Upper lobe of left lung (tissue), 6 donors: Measurements from ENCODE around the gene PAK2. TPM values are rescaled to one million over a fixed set of nuclear protein-coding genes. Genes with fewer than 3 reads are reported as not detected.
A peak's percentile ranks its signal among the peaks of the same experiment; 100 is the strongest.

Experiments used
- ATAC-seq, 2 donors: fragments of 200-7000 bp; cut with Tn5 transposase; one replicate each; pipeline ENCODE4 v1.9.1; 2022; ENCODE audit warnings: mild to moderate bottlenecking in 2 of 2, moderate library complexity in 2 of 2; ENCODE audit not compliant: low FRiP score in 2 of 2
- DNase-seq, 2 donors: peaks; one replicate each; pipeline ENCODE4 v3.0.0-alpha.2; 2019 to 2020
- H3K27ac ChIP-seq, 4 donors: fragments of 200-600 bp; sonication (generic); one replicate each; pipeline ENCODE4 v1.5.1; 2016 to 2019
- H3K27me3 ChIP-seq, 4 donors: fragments of 200-600 bp; sonication (generic); one replicate each; pipeline ENCODE4 v1.5.1; 2017 to 2019
- H3K36me3 ChIP-seq, 4 donors: fragments of 200-600 bp; sonication (generic); one replicate each; pipeline ENCODE4 v1.5.1; 2016 to 2019
- H3K4me1 ChIP-seq, 4 donors: fragments of 200-600 bp; sonication (generic); one replicate each; pipeline ENCODE4 v1.5.1; 2018 to 2019
- H3K4me3 ChIP-seq, 4 donors: fragments of 200-600 bp; sonication (generic); one replicate each; pipeline ENCODE4 v1.5.1; 2017 to 2019; ENCODE audit warnings: mild to moderate bottlenecking in 2 of 4, moderate library complexity in 1 of 4
- H3K9me3 ChIP-seq, 4 donors: fragments of 200-600 bp; sonication (generic); one replicate each; pipeline ENCODE4 v1.5.1; 2018 to 2019
- CTCF ChIP-seq, 6 experiments: fragments of 450-650 bp in 4 of 6; fragments of 200-600 bp in 2 of 6; sonication (generic) in 2 of 6; IDR thresholded peaks; one replicate each; pipeline ENCODE4 v1.5.1; 2016 to 2019; ENCODE audit warnings: antibody characterized with exemption in 6 of 6
- EP300 ChIP-seq, 4 donors: sonication (generic); formaldehyde crosslinking; IDR thresholded peaks; one replicate each; pipeline ENCODE4 v1.5.1; 2017; ENCODE audit warnings: antibody characterized with exemption in 4 of 4, control low read depth in 2 of 4
- POLR2A ChIP-seq, 4 donors: fragments of 450-650 bp; IDR thresholded peaks; one replicate each; pipeline ENCODE4 v1.5.1; 2016 to 2017; ENCODE audit warnings: antibody characterized with exemption in 4 of 4, mild to moderate bottlenecking in 2 of 4
- POLR2AphosphoS5 ChIP-seq, 2 donors: sonication (generic); formaldehyde crosslinking; IDR thresholded peaks; one replicate each; pipeline ENCODE4 v1.5.1; 2017; ENCODE audit warnings: antibody characterized with exemption in 2 of 2
- WGBS, 2 donors: methylation state at CpG; one replicate each; pipeline ENCODE4 v1.1.5; 2017 to 2018; 5-methylcytosine and 5-hydroxymethylcytosine counted together
- total RNA-seq, 6 donors: library from RNA; depleted of rRNA in 4 of 6; stranded (reverse); fragments of >200 nt in 4 of 6; gene quantifications; one replicate each; pipeline versions ENCODE4 v1.1.0 to v1.2.1, GENCODE V29; 2016 to 2021
- donor health status: DM: no; HTN: no; CAD: no; lungs with moderate emphysema.
- donor health status: DM: no; HTN: yes; CAD: no; lungs with severe emphysema.

Gene PAK2
- total RNA-seq, 6 donors from 2014 or later, result 24.7 to 82.2 (median 60.1) TPM

- ATAC-seq (no peak), DNase-seq (no peak)
- no peak overlapping the region for H3K4me3 ChIP-seq
- H3K36me3 ChIP-seq, result peaks cover 0 to 9% (median 3%) of the 10 kb centered on the region in 4 donors
- no peaks in the 10 kb centered on the region for H3K27me3 ChIP-seq
- H3K9me3 ChIP-seq, result no peaks in the 10 kb centered on the region
- TF ChIP-seq POLR2AphosphoS5 (IDR thresholded peaks at IDR 0.05) (no peak), POLR2A (IDR thresholded peaks at IDR 0.05) (no peak), CTCF (IDR thresholded peaks at IDR 0.05) (no peak), EP300 (IDR thresholded peaks at IDR 0.05) (no peak)
- H3K27ac ChIP-seq, result no peak overlapping the region
- no peaks in the 10 kb centered on the region for H3K4me1 ChIP-seq
These were observed 25.8 kb downstream of the PAK2 start for GRCh38 chr3:196765454-196765853.

GRCh38 chr3:196771067-196771466 lies 31.4 kb downstream of the PAK2 start:
- DNase-seq (no peak), ATAC-seq (no peak)
- TF ChIP-seq CTCF (IDR thresholded peaks at IDR 0.05) (no peak), POLR2A (IDR thresholded peaks at IDR 0.05) (no peak), EP300 (IDR thresholded peaks at IDR 0.05) (no peak), POLR2AphosphoS5 (IDR thresholded peaks at IDR 0.05) (no peak)
- no peak overlapping the region for H3K27ac ChIP-seq
- WGBS, 2 donors, result 93% methylated on average over 1 of the region's 1 CpG
- H3K27me3 ChIP-seq, result no peaks in the 10 kb centered on the region
- H3K4me1 ChIP-seq, result peaks cover 9 to 23% (median 16%) of the 10 kb centered on the region in 4 donors
- no peaks in the 10 kb centered on the region for H3K9me3 ChIP-seq
- peaks cover 0 to 9% (median 3%) of the 10 kb centered on the region in 4 donors for H3K36me3 ChIP-seq
- H3K4me3 ChIP-seq, result no peak overlapping the region

GRCh38 chr3:196772102-196772501 lies 32.4 kb downstream of the PAK2 start:
- TF ChIP-seq EP300 (IDR thresholded peaks at IDR 0.05), result no peak
- no peak for TF ChIP-seq CTCF (IDR thresholded peaks at IDR 0.05)
- no peak for TF ChIP-seq POLR2AphosphoS5 (IDR thresholded peaks at IDR 0.05)
- no peak for TF ChIP-seq POLR2A (IDR thresholded peaks at IDR 0.05)
- no peak for ATAC-seq

GRCh38 chr3:196772897-196773296 lies 33.2 kb downstream of the PAK2 start:
- peaks cover 0 to 9% (median 3%) of the 10 kb centered on the region in 4 donors for H3K36me3 ChIP-seq
- DNase-seq (no peak), ATAC-seq (no peak)
- TF ChIP-seq POLR2AphosphoS5 (IDR thresholded peaks at IDR 0.05), result no peak
- TF ChIP-seq CTCF (IDR thresholded peaks at IDR 0.05), result no peak
- TF ChIP-seq EP300 (IDR thresholded peaks at IDR 0.05), result no peak
- TF ChIP-seq POLR2A (IDR thresholded peaks at IDR 0.05), result no peak
- peaks cover 9 to 23% (median 16%) of the 10 kb centered on the region in 4 donors for H3K4me1 ChIP-seq
- no peaks in the 10 kb centered on the region for H3K9me3 ChIP-seq
- no peak overlapping the region for H3K27ac ChIP-seq
- no peak overlapping the region for H3K4me3 ChIP-seq
- WGBS, 2 donors, result 70 to 71% methylated on average over 6 of the region's 6 CpGs
- no peaks in the 10 kb centered on the region for H3K27me3 ChIP-seq

More at GRCh38 chr3:196772102-196772501, 32.4 kb downstream of the PAK2 start:
- 86 to 88% methylated on average over 4 of the region's 4 CpGs for WGBS, 2 donors
- Histone ChIP-seq H3K27me3 (no peaks in the 10 kb centered on the region), H3K4me1 (peaks cover 9 to 23% (median 16%) of the 10 kb centered on the region in 4 donors), H3K9me3 (no peaks in the 10 kb centered on the region), H3K4me3 (no peak overlapping the region), H3K27ac (no peak overlapping the region), H3K36me3 (peaks cover 0 to 9% (median 3%) of the 10 kb centered on the region in 4 donors)
- no peak for DNase-seq

GRCh38 chr3:196774191-196774820 lies 34.6 kb downstream of the PAK2 start:
- DNase-seq, result no peak
- Histone ChIP-seq H3K4me3 (no peak overlapping the region), H3K27ac (no peak overlapping the region), H3K4me1 (peaks cover 9 to 31% (median 19%) of the 10 kb centered on the region in 4 donors), H3K27me3 (no peaks in the 10 kb centered on the region), H3K36me3 (peaks cover 0 to under 1% (median 0%) of the 10 kb centered on the region in 4 donors), H3K9me3 (no peaks in the 10 kb centered on the region)
- ATAC-seq, result peak in 1 of 2 donors; percentile 51
- 55 to 61% methylated on average over 5 of the region's 5 CpGs for WGBS, 2 donors
- TF ChIP-seq CTCF (IDR thresholded peaks at IDR 0.05) (no peak), EP300 (IDR thresholded peaks at IDR 0.05) (no peak), POLR2AphosphoS5 (IDR thresholded peaks at IDR 0.05) (no peak), POLR2A (IDR thresholded peaks at IDR 0.05) (no peak)
